ENCODE results near the gene CTIF. TPM values are rescaled to one million over a fixed set of nuclear protein-coding genes. Genes with fewer than 3 reads are reported as not detected.

The CTIF gene
- total and polyA plus RNA-seq, 4 donors = 10.6 to 26.7 (median 12.3) TPM

DNA sequence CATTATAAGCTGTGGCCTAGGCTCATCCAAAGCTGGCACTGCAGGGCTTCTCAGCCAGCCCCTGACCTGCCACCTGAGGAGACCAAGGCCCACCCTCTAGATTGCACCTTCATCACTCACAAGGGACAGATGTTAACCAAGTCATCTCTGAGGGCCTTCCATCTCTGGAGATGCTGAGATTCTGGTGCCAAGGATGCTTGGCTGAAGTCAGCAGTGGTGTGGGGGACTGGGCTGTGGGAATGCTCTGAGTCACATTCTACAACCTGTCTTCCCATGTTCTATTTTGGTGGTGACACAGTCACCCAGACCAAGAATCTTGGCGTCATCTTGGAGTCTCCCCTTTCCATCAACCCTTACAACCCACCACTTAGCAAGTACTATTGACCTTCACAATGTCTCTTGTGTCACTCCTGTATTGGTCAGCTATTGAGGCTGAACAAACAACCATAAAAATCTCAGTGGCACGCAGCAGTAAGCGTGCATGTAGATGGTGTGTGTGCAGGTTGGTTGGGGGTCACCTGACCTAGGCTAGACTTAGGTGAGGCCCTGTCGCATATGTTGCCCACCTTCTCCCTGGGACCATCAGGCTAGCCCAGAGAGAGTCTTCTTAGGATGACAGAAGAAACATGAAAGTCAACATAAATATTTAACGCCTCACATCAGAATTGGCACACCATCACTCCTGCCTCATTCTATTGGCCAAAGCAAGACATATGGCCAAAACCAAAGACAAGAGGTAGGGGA is 276.9 kb downstream of the CTIF start:
- TF ChIP-seq EGR1 (IDR thresholded peaks at IDR 0.05; ENCODE audit: low read depth in 2 of 2) (no peak), RAD21 (IDR thresholded peaks at IDR 0.05) (no peak), TAF1 (conservative IDR thresholded peaks at IDR 0.05) (no peak), YY1 (IDR thresholded peaks at IDR 0.05) (no peak), FOXA1 (IDR thresholded peaks at IDR 0.05) (no peak), FOXA2 (IDR thresholded peaks at IDR 0.05) (no peak)
- TF ChIP-seq, protein P1, sequence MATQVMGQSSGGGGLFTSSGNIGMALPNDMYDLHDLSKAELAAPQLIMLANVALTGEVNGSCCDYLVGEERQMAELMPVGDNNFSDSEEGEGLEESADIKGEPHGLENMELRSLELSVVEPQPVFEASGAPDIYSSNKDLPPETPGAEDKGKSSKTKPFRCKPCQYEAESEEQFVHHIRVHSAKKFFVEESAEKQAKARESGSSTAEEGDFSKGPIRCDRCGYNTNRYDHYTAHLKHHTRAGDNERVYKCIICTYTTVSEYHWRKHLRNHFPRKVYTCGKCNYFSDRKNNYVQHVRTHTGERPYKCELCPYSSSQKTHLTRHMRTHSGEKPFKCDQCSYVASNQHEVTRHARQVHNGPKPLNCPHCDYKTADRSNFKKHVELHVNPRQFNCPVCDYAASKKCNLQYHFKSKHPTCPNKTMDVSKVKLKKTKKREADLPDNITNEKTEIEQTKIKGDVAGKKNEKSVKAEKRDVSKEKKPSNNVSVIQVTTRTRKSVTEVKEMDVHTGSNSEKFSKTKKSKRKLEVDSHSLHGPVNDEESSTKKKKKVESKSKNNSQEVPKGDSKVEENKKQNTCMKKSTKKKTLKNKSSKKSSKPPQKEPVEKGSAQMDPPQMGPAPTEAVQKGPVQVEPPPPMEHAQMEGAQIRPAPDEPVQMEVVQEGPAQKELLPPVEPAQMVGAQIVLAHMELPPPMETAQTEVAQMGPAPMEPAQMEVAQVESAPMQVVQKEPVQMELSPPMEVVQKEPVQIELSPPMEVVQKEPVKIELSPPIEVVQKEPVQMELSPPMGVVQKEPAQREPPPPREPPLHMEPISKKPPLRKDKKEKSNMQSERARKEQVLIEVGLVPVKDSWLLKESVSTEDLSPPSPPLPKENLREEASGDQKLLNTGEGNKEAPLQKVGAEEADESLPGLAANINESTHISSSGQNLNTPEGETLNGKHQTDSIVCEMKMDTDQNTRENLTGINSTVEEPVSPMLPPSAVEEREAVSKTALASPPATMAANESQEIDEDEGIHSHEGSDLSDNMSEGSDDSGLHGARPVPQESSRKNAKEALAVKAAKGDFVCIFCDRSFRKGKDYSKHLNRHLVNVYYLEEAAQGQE (IDR thresholded peaks at IDR 0.05) = no peak
- TF ChIP-seq, protein P2, sequence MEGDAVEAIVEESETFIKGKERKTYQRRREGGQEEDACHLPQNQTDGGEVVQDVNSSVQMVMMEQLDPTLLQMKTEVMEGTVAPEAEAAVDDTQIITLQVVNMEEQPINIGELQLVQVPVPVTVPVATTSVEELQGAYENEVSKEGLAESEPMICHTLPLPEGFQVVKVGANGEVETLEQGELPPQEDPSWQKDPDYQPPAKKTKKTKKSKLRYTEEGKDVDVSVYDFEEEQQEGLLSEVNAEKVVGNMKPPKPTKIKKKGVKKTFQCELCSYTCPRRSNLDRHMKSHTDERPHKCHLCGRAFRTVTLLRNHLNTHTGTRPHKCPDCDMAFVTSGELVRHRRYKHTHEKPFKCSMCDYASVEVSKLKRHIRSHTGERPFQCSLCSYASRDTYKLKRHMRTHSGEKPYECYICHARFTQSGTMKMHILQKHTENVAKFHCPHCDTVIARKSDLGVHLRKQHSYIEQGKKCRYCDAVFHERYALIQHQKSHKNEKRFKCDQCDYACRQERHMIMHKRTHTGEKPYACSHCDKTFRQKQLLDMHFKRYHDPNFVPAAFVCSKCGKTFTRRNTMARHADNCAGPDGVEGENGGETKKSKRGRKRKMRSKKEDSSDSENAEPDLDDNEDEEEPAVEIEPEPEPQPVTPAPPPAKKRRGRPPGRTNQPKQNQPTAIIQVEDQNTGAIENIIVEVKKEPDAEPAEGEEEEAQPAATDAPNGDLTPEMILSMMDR (IDR thresholded peaks at IDR 0.05; ENCODE audit: low read depth, low read length, missing input control) = no peak
- TF ChIP-seq, protein P3, sequence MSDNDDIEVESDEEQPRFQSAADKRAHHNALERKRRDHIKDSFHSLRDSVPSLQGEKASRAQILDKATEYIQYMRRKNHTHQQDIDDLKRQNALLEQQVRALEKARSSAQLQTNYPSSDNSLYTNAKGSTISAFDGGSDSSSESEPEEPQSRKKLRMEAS (IDR thresholded peaks at IDR 0.05) = no peak
- no peak overlapping the region for H3K4me3 ChIP-seq (ENCODE audit: low read depth in 1 of 3, low read length in 3 of 3)
- DNase-seq (ENCODE audit: low spot score) = no peak
- H3K9me3 ChIP-seq (ENCODE audit: control insufficient read depth in 4 of 4, low read length in 3 of 4) = no peaks in the 10 kb centered on the region
- no peaks in the 10 kb centered on the region for H3K27me3 ChIP-seq (ENCODE audit: control insufficient read depth in 4 of 4, insufficient read depth in 4 of 4, low read length in 3 of 4)
- no peak overlapping the region for H3K9ac ChIP-seq (ENCODE audit: low read depth in 1 of 2, low read length in 2 of 2)
- H3K4me1 ChIP-seq (ENCODE audit: control insufficient read depth in 4 of 4, insufficient read depth in 4 of 4, low read length in 3 of 4) = peaks cover 2 to 8% (median 5%) of the 10 kb centered on the region in 4 donors
- no peak overlapping the region for H3K27ac ChIP-seq (ENCODE audit: low read depth in 1 of 2, low read length in 2 of 2)
- 89% methylated on average over 5 of the region's 5 CpGs for WGBS
- peaks cover 0 to 3% (median 1%) of the 10 kb centered on the region in 4 donors for H3K36me3 ChIP-seq (ENCODE audit: control insufficient read depth in 4 of 4, insufficient read depth in 3 of 4, low read depth in 1 of 4, low read length in 3 of 4)

DNA sequence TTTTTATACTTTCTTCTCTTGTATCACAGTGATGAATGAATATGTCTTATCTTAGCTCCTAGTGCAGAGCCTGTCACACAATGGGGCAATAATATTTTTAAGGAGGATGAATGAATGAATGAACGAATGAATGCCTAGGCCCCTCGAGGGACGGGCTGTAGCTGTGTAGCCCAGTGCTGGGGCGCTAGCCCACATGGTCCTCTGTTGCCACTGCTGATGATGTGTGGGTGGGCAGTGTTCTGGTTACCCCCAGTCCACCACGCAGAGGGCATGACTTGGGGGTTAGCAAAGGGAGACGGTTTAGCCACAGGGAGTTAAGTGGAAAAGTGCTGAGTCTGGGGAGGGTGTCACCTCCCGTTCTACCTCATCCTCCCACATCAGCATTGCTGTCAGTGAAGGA is 277.7 kb downstream of the CTIF start:
- Histone ChIP-seq H3K4me1 (ENCODE audit: control insufficient read depth in 4 of 4, insufficient read depth in 4 of 4, low read length in 3 of 4) (peaks cover 2 to 8% (median 5%) of the 10 kb centered on the region in 4 donors), H3K9ac (ENCODE audit: low read depth in 1 of 2, low read length in 2 of 2) (no peak overlapping the region), H3K27ac (ENCODE audit: low read depth in 1 of 2, low read length in 2 of 2) (no peak overlapping the region), H3K36me3 (ENCODE audit: control insufficient read depth in 4 of 4, insufficient read depth in 3 of 4, low read depth in 1 of 4, low read length in 3 of 4) (peaks cover 0 to 3% (median 1%) of the 10 kb centered on the region in 4 donors), H3K27me3 (ENCODE audit: control insufficient read depth in 4 of 4, insufficient read depth in 4 of 4, low read length in 3 of 4) (no peaks in the 10 kb centered on the region), H3K4me3 (ENCODE audit: low read depth in 1 of 3, low read length in 3 of 3) (no peak overlapping the region), H3K9me3 (ENCODE audit: control insufficient read depth in 4 of 4, low read length in 3 of 4) (no peaks in the 10 kb centered on the region)
- no peak for DNase-seq (ENCODE audit: low spot score)
- WGBS = 81% methylated on average over 7 of the region's 7 CpGs
- TF ChIP-seq EGR1 (IDR thresholded peaks at IDR 0.05; ENCODE audit: low read depth in 2 of 2) = no peak
- TF ChIP-seq HNF4G (IDR thresholded peaks at IDR 0.05) = no peak
- TF ChIP-seq, protein P4, sequence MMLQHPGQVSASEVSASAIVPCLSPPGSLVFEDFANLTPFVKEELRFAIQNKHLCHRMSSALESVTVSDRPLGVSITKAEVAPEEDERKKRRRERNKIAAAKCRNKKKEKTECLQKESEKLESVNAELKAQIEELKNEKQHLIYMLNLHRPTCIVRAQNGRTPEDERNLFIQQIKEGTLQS (IDR thresholded peaks at IDR 0.05) = no peak
- TF ChIP-seq RAD21 (IDR thresholded peaks at IDR 0.05) = no peak
- TF ChIP-seq GABPA (IDR thresholded peaks at IDR 0.05 in 1 of 2, conservative IDR thresholded peaks at IDR 0.05 in 1 of 2) = no peak
- no peak for TF ChIP-seq TAF1 (conservative IDR thresholded peaks at IDR 0.05)
- no peak for TF ChIP-seq YY1 (IDR thresholded peaks at IDR 0.05)
- TF ChIP-seq, protein P5, sequence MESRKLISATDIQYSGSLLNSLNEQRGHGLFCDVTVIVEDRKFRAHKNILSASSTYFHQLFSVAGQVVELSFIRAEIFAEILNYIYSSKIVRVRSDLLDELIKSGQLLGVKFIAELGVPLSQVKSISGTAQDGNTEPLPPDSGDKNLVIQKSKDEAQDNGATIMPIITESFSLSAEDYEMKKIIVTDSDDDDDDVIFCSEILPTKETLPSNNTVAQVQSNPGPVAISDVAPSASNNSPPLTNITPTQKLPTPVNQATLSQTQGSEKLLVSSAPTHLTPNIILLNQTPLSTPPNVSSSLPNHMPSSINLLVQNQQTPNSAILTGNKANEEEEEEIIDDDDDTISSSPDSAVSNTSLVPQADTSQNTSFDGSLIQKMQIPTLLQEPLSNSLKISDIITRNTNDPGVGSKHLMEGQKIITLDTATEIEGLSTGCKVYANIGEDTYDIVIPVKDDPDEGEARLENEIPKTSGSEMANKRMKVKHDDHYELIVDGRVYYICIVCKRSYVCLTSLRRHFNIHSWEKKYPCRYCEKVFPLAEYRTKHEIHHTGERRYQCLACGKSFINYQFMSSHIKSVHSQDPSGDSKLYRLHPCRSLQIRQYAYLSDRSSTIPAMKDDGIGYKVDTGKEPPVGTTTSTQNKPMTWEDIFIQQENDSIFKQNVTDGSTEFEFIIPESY (IDR thresholded peaks at IDR 0.05) = no peak
- TF ChIP-seq, protein P1 (IDR thresholded peaks at IDR 0.05) = no peak
- no peak for TF ChIP-seq HNF4A (conservative IDR thresholded peaks at IDR 0.05)
- no peak for TF ChIP-seq JUND (IDR thresholded peaks at IDR 0.05)

Data from liver (tissue), 9 donors.